OCI-LY3 (cell line): ENCODE data around the gene IL1RAPL1.

Experiments used
- H2AFZ ChIP-seq: fragments of 200-600, 300-600 bp; shearing (Covaris generic); 2 replicates; pipeline ENCODE4 v1.6.0; 2014; ENCODE audit warnings: antibody characterized with exemption, low read depth, low read length
- H3K27ac ChIP-seq: fragments of 200-600, 300-600 bp; sonication (generic); 2 replicates; pipeline ENCODE4 v1.5.1; 2014; ENCODE audit warnings: mild to moderate bottlenecking, low read length, moderate library complexity, mixed read lengths
- H3K27me3 ChIP-seq: fragments of 200-600, 300-600 bp; sonication (generic); 2 replicates; pipeline ENCODE4 v1.6.1; 2014; ENCODE audit warnings: low read depth, low read length, mixed read lengths
- H3K36me3 ChIP-seq: fragments of 200-600, 300-600 bp; sonication (generic); replicated peaks from 2 replicates; pipeline ENCODE3; 2014; ENCODE audit warnings: low read depth, low read length, mixed read lengths
- H3K4me1 ChIP-seq: fragments of 300-600, 200-600 bp; sonication (generic); 2 replicates; pipeline ENCODE4 v1.6.1; 2014; ENCODE audit warnings: low read length, mixed read lengths
- H3K4me2 ChIP-seq: fragments of 200-600, 300-600 bp; sonication (generic); 2 replicates; pipeline ENCODE4 v1.6.1; 2014; ENCODE audit warnings: low read length, mixed read lengths
- H3K4me3 ChIP-seq: fragments of 300-600, 200-600 bp; sonication (generic); 2 replicates; pipeline ENCODE4 v1.5.1; 2014; ENCODE audit warnings: antibody characterized with exemption, mild to moderate bottlenecking, low read length, moderate library complexity
- H3K79me2 ChIP-seq: fragments of 300-600, 200-600 bp; shearing (Covaris generic); 2 replicates; pipeline ENCODE4 v1.6.1; 2014; ENCODE audit warnings: mild to moderate bottlenecking, low read length, mixed read lengths
- H3K9ac ChIP-seq: fragments of 300-600, 200-600 bp; shearing (Covaris generic); 2 replicates; pipeline ENCODE4 v1.6.0; 2014; ENCODE audit warnings: mild to moderate bottlenecking, low read length, moderate library complexity
- H3K9me3 ChIP-seq: fragments of 200-600, 300-600 bp; shearing (Covaris generic); 2 replicates; pipeline ENCODE4 v1.6.1; 2014; ENCODE audit warnings: low read length, mixed read lengths; ENCODE audit not compliant: insufficient read depth
- H4K20me1 ChIP-seq: fragments of 200-600, 300-600 bp; sonication (generic); 2 replicates; pipeline ENCODE4 v1.6.1; 2016; ENCODE audit warnings: low read length, mixed read lengths; ENCODE audit not compliant: insufficient read depth
- CTCF ChIP-seq: fragments of 200-600, 300-600 bp; sonication (generic); IDR thresholded peaks from 2 replicates; pipeline ENCODE4 v1.5.1; 2014; ENCODE audit warnings: antibody characterized with exemption, low read length, low read depth
- EZH2phosphoT487 ChIP-seq: fragments of 200-600 bp; shearing (Covaris generic); IDR thresholded peaks from 2 replicates; pipeline ENCODE4 v1.6.1; 2018; ENCODE audit warnings: antibody characterized with exemption, mixed run types, low read depth

Gene IL1RAPL1

DNA sequence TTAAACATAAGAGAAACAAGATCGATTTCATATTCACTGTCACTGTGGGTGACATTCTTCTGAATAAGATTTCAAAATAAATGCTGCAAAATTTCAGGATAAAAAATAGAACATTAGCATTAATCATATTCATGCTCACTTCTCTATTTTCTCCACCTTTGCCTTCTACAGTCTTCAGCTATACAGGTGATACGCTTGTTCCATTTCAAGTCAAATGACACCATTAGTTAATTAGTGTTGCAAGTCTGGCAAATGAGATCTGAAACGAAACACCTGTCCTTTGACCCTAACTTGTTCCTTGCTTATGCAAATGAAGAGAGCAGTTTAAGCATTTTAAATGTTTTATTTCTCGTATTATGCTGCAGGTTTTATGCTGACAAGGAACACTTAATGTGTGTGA lies 960.6 kb downstream of the IL1RAPL1 start:
- no peak overlapping the region for H3K4me3 ChIP-seq
- no peaks in the 10 kb centered on the region for H3K9me3 ChIP-seq
- H3K36me3 ChIP-seq = no peaks in the 10 kb centered on the region
- H2AFZ ChIP-seq = no peak overlapping the region
- H3K4me1 ChIP-seq = peaks cover 5% of the 10 kb centered on the region; the same call in 1 of the 2 replicates
- H3K4me2 ChIP-seq = no peak overlapping the region
- no peaks in the 10 kb centered on the region for H3K79me2 ChIP-seq
- TF ChIP-seq CTCF (no peak), EZH2phosphoT487 (no peak)
- no peak overlapping the region for H3K9ac ChIP-seq
- H3K27ac ChIP-seq = no peak overlapping the region
- no peaks in the 10 kb centered on the region for H4K20me1 ChIP-seq
- H3K27me3 ChIP-seq = peaks cover 44% of the 10 kb centered on the region

- no peak overlapping the region for H3K4me2 ChIP-seq
- H3K36me3 ChIP-seq = peaks cover 2% of the 10 kb centered on the region
- H4K20me1 ChIP-seq = peaks cover 9% of the 10 kb centered on the region; the same call in 1 of the 2 replicates
- H3K9me3 ChIP-seq = peaks cover 3% of the 10 kb centered on the region; the same call in 1 of the 2 replicates
- H2AFZ ChIP-seq = no peak overlapping the region
- peaks cover 66% of the 10 kb centered on the region for H3K27me3 ChIP-seq
- no peaks in the 10 kb centered on the region for H3K79me2 ChIP-seq
- H3K4me1 ChIP-seq = peaks cover 19% of the 10 kb centered on the region
- H3K27ac ChIP-seq = no peak overlapping the region
- H3K4me3 ChIP-seq = no peak overlapping the region
- no peak for TF ChIP-seq CTCF
- no peak for TF ChIP-seq EZH2phosphoT487
- H3K9ac ChIP-seq = no peak overlapping the region
Observed at GRCh38 chrX:29553542-29553941, 966.3 kb downstream of the IL1RAPL1 start.

- H3K79me2 ChIP-seq = no peaks in the 10 kb centered on the region
- H4K20me1 ChIP-seq = peaks cover 9% of the 10 kb centered on the region; the same call in 1 of the 2 replicates
- H3K27me3 ChIP-seq = peaks cover 63% of the 10 kb centered on the region
- peaks cover 4% of the 10 kb centered on the region for H3K36me3 ChIP-seq
- peak overlapping the region; percentile 64 for H3K4me2 ChIP-seq
- H3K9ac ChIP-seq = no peak overlapping the region
- H3K9me3 ChIP-seq = peaks cover 8% of the 10 kb centered on the region; the same call in 1 of the 2 replicates
- peak overlapping the region; percentile 31; the same call in 1 of the 2 replicates for H3K4me3 ChIP-seq
- H3K27ac ChIP-seq = no peak overlapping the region
- no peak overlapping the region for H2AFZ ChIP-seq
- peaks cover 19% of the 10 kb centered on the region for H3K4me1 ChIP-seq
- no peak for TF ChIP-seq CTCF
- TF ChIP-seq EZH2phosphoT487 = peak; percentile 97
Observed at GRCh38 chrX:29555465-29556091, 968.3 kb downstream of the IL1RAPL1 start.

- H3K4me2 ChIP-seq = no peak overlapping the region
- peaks cover 13% of the 10 kb centered on the region for H3K4me1 ChIP-seq
- H3K27me3 ChIP-seq = peaks cover 28% of the 10 kb centered on the region
- H3K9me3 ChIP-seq = peaks cover 14% of the 10 kb centered on the region
- H3K36me3 ChIP-seq = peaks cover 9% of the 10 kb centered on the region
- no peak overlapping the region for H2AFZ ChIP-seq
- peaks cover 6% of the 10 kb centered on the region; the same call in 1 of the 2 replicates for H4K20me1 ChIP-seq
- TF ChIP-seq EZH2phosphoT487 = no peak
- no peak for TF ChIP-seq CTCF
- no peak overlapping the region for H3K9ac ChIP-seq
- no peak overlapping the region for H3K27ac ChIP-seq
- no peaks in the 10 kb centered on the region for H3K79me2 ChIP-seq
- H3K4me3 ChIP-seq = no peak overlapping the region
Observed at GRCh38 chrX:29560065-29560464, 972.8 kb downstream of the IL1RAPL1 start.
